ENCODE results near the gene SMPDL3B. TPM values are rescaled to one million over a fixed set of nuclear protein-coding genes. Genes with fewer than 3 reads are reported as not detected.

The SMPDL3B gene
- polyA plus RNA-seq, 1 donor from 2014 or later: not detected

GRCh38 chr1:27928216-27928954 is 6.4 kb upstream of the SMPDL3B start:
- Mint-ChIP-seq H3K4me1 (peaks cover 0 to 8% (median 6%) of the 10 kb centered on the region in 3 donors), H3K27ac (no peak overlapping the region), H3K36me3 (peaks cover 6% of the 10 kb centered on the region), H3K9me3 (no peaks in the 10 kb centered on the region), H3K27me3 (peaks cover 3% of the 10 kb centered on the region), H3K4me3 (no peak overlapping the region)

GRCh38 chr1:27931184-27931583 is 3.6 kb upstream of the SMPDL3B start:
- no peak overlapping the region for H3K4me3 Mint-ChIP-seq
- H3K4me1 Mint-ChIP-seq: peaks cover 0 to 16% (median 11%) of the 10 kb centered on the region in 3 donors
- peaks cover 6% of the 10 kb centered on the region for H3K36me3 Mint-ChIP-seq
- H3K27ac Mint-ChIP-seq: no peak overlapping the region
- H3K27me3 Mint-ChIP-seq: peaks cover 13% of the 10 kb centered on the region
- no peaks in the 10 kb centered on the region for H3K9me3 Mint-ChIP-seq

- Mint-ChIP-seq H3K36me3 (peaks cover 6% of the 10 kb centered on the region), H3K4me1 (peaks cover 0 to 16% (median 11%) of the 10 kb centered on the region in 3 donors), H3K4me3 (no peak overlapping the region), H3K9me3 (no peaks in the 10 kb centered on the region), H3K27me3 (peaks cover 13% of the 10 kb centered on the region), H3K27ac (no peak overlapping the region)
Observed at GRCh38 chr1:27931759-27932158, 3.0 kb upstream of the SMPDL3B start.

- Mint-ChIP-seq H3K4me1 (peaks cover 8 to 20% (median 11%) of the 10 kb centered on the region in 3 donors), H3K27me3 (peaks cover 13% of the 10 kb centered on the region), H3K4me3 (no peak overlapping the region), H3K27ac (no peak overlapping the region), H3K9me3 (no peaks in the 10 kb centered on the region), H3K36me3 (peaks cover 5% of the 10 kb centered on the region)
Observed at GRCh38 chr1:27935721-27936120, 921 bp downstream of the SMPDL3B start.

- Mint-ChIP-seq H3K36me3 (peaks cover 5% of the 10 kb centered on the region), H3K9me3 (no peaks in the 10 kb centered on the region), H3K27ac (no peak overlapping the region), H3K27me3 (peaks cover 13% of the 10 kb centered on the region), H3K4me1 (peaks cover 9 to 20% (median 11%) of the 10 kb centered on the region in 3 donors), H3K4me3 (no peak overlapping the region)
Observed at GRCh38 chr1:27936370-27936769, 1.6 kb downstream of the SMPDL3B start.

GRCh38 chr1:27937524-27937836 is 2.7 kb downstream of the SMPDL3B start:
- Mint-ChIP-seq H3K4me3 (no peak overlapping the region), H3K36me3 (peaks cover 4% of the 10 kb centered on the region), H3K4me1 (peaks cover 8 to 13% (median 9%) of the 10 kb centered on the region in 3 donors), H3K27me3 (peaks cover 12% of the 10 kb centered on the region), H3K9me3 (no peaks in the 10 kb centered on the region), H3K27ac (no peak overlapping the region)

- peaks cover 8 to 17% (median 9%) of the 10 kb centered on the region in 3 donors for H3K4me1 Mint-ChIP-seq
- no peak overlapping the region for H3K4me3 Mint-ChIP-seq
- H3K36me3 Mint-ChIP-seq: peaks cover 3% of the 10 kb centered on the region
- peaks cover 10% of the 10 kb centered on the region for H3K27me3 Mint-ChIP-seq
- H3K27ac Mint-ChIP-seq: no peak overlapping the region
- H3K9me3 Mint-ChIP-seq: no peaks in the 10 kb centered on the region
Observed at GRCh38 chr1:27938488-27938887, 3.7 kb downstream of the SMPDL3B start.

- Mint-ChIP-seq H3K36me3 (peaks cover 2% of the 10 kb centered on the region), H3K4me3 (no peak overlapping the region), H3K27ac (peak overlapping the region in 1 of 3 donors; percentile 87), H3K27me3 (peaks cover 3% of the 10 kb centered on the region), H3K9me3 (no peaks in the 10 kb centered on the region), H3K4me1 (peaks cover 6 to 11% (median 9%) of the 10 kb centered on the region in 3 donors)
Observed at GRCh38 chr1:27940297-27940696, 5.5 kb downstream of the SMPDL3B start.

GRCh38 chr1:27940870-27941560 is 6.2 kb downstream of the SMPDL3B start:
- no peaks in the 10 kb centered on the region for H3K9me3 Mint-ChIP-seq
- no peaks in the 10 kb centered on the region for H3K27me3 Mint-ChIP-seq
- H3K36me3 Mint-ChIP-seq: no peaks in the 10 kb centered on the region
- peaks cover 3 to 9% (median 9%) of the 10 kb centered on the region in 3 donors for H3K4me1 Mint-ChIP-seq
- H3K27ac Mint-ChIP-seq: no peak overlapping the region
- no peak overlapping the region for H3K4me3 Mint-ChIP-seq

- no peaks in the 10 kb centered on the region for H3K36me3 Mint-ChIP-seq
- H3K27ac Mint-ChIP-seq: no peak overlapping the region
- H3K4me3 Mint-ChIP-seq: no peak overlapping the region
- H3K4me1 Mint-ChIP-seq: peaks cover 3 to 9% (median 9%) of the 10 kb centered on the region in 3 donors
- no peaks in the 10 kb centered on the region for H3K9me3 Mint-ChIP-seq
- H3K27me3 Mint-ChIP-seq: no peaks in the 10 kb centered on the region
Observed at GRCh38 chr1:27941671-27942540, 7.1 kb downstream of the SMPDL3B start.

- Mint-ChIP-seq H3K4me3 (no peak overlapping the region), H3K36me3 (no peaks in the 10 kb centered on the region), H3K27me3 (no peaks in the 10 kb centered on the region), H3K9me3 (no peaks in the 10 kb centered on the region), H3K27ac (no peak overlapping the region), H3K4me1 (peaks cover 5 to 9% (median 8%) of the 10 kb centered on the region in 3 donors)
Observed at GRCh38 chr1:27945020-27945419, 10.2 kb downstream of the SMPDL3B start.

GRCh38 chr1:27949027-27949426 is 14.2 kb downstream of the SMPDL3B start:
- Mint-ChIP-seq H3K27me3 (peaks cover 1% of the 10 kb centered on the region), H3K36me3 (no peaks in the 10 kb centered on the region), H3K9me3 (no peaks in the 10 kb centered on the region), H3K4me3 (no peak overlapping the region), H3K4me1 (peaks cover 0 to 2% (median 0%) of the 10 kb centered on the region in 3 donors), H3K27ac (no peak overlapping the region)

- Mint-ChIP-seq H3K4me1 (peaks cover 0 to 2% (median 0%) of the 10 kb centered on the region in 3 donors), H3K27ac (no peak overlapping the region), H3K36me3 (no peaks in the 10 kb centered on the region), H3K9me3 (no peaks in the 10 kb centered on the region), H3K4me3 (peak overlapping the region in 1 of 4 donors; percentile 39), H3K27me3 (peaks cover 4% of the 10 kb centered on the region)
Observed at GRCh38 chr1:27951396-27951795, 16.6 kb downstream of the SMPDL3B start.

- Mint-ChIP-seq H3K27me3 (peaks cover 4% of the 10 kb centered on the region), H3K4me3 (no peak overlapping the region), H3K36me3 (no peaks in the 10 kb centered on the region), H3K27ac (no peak overlapping the region), H3K9me3 (no peaks in the 10 kb centered on the region), H3K4me1 (peaks cover 0 to 2% (median 0%) of the 10 kb centered on the region in 3 donors)
Observed at GRCh38 chr1:27952147-27952546, 17.3 kb downstream of the SMPDL3B start.

GRCh38 chr1:27954186-27954585 is 19.4 kb downstream of the SMPDL3B start:
- no peaks in the 10 kb centered on the region for H3K36me3 Mint-ChIP-seq
- H3K4me3 Mint-ChIP-seq: no peak overlapping the region
- peaks cover 0 to 2% (median under 1%) of the 10 kb centered on the region in 3 donors for H3K4me1 Mint-ChIP-seq
- no peak overlapping the region for H3K27ac Mint-ChIP-seq
- no peaks in the 10 kb centered on the region for H3K9me3 Mint-ChIP-seq
- H3K27me3 Mint-ChIP-seq: peaks cover 4% of the 10 kb centered on the region

All from IgD-negative memory B cell (primary cell).